ENCODE data around the gene TMEM91. TPM values are rescaled to one million over a fixed set of nuclear protein-coding genes. Genes with fewer than 3 reads are reported as not detected.

TMEM91 gene
- total RNA-seq = 3.7 and 5.1 TPM in 2 replicates

GRCh38 chr19:41376241-41376997 is at the start of gene TMEM91:
Gene TMEM91, plus strand, starts transcription at chr19:41376533. Its CDS starts 1,777 bp downstream, at chr19:41378310.

GRCh38 chr19:41353466-41354342 is 22.6 kb upstream of the TMEM91 start, which contains the start of gene TGFB1:
Gene TGFB1, minus strand, starts transcription at chr19:41353922. Its CDS starts 878 bp downstream, at chr19:41353044.

DNA sequence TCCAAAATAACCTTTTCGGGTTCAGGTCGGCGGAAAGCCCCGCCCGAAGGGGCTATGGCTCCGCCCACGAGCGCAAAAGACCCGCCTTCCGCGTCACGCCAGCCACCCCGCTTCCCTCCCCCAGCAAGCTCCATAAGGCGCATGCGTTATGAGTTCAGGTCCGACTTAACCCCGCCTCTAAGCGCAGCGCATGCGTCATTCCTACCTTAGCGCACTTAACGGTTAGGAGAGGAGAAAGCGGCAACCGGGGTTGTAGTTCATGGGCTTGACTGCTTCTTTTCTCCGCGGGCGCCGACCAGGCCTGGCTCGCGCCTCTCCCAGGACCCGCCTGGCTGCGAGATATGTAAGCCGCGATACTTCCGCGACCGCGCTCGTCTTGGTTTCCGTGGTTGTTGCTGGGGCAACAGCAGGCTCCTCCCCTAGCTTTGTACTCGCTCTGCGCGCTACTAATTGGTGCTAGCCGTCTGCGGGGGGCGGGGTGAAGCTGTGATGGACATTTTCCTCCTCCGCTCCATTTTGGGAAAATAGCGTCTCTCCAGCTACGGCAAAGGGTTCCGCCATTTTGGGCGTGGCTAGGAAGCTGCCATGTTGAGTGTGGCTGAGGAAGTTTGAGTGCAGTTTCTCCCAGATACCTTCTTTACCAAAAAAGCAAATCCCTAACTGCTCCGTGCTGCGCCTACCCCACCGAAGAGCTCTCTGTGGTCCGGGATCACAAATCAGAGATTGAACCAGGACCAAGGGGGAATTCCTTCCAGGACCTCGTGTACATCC is 12.4 kb upstream of the TMEM91 start, which contains the start of gene B9D2:
Gene B9D2, minus strand, starts transcription at position 397 of the 771 bp plus-strand sequence. CDS start 630 bp downstream, outside the sequence.

GRCh38 chr19:41397086-41398049 is 21.0 kb downstream of the TMEM91 start, which contains the start of the genes BCKDHA and EXOSC5:
Gene BCKDHA, plus strand, starts transcription at chr19:41397818. Its CDS starts 10 bp downstream, at chr19:41397828.
Gene EXOSC5, minus strand, starts transcription at chr19:41397359. Its CDS starts 31 bp downstream, at chr19:41397328.

GRCh38 chr19:41426952-41427646 is 50.8 kb downstream of the TMEM91 start, which contains the start of gene B3GNT8:
Gene B3GNT8, minus strand, starts transcription at chr19:41427374. Its CDS starts 596 bp downstream, at chr19:41426778.

Other genes starting within 250 kb of the TMEM91 start
- gene CYP2S1, start 183.3 kb upstream of the TMEM91 start, total RNA-seq = not detected in 2 replicates
- 361 and 371 TPM in 2 replicates for gene AXL, start 157.3 kb upstream of the TMEM91 start, total RNA-seq
- gene HNRNPUL1, start 112.2 kb upstream of the TMEM91 start, total RNA-seq = 117 and 128 TPM in 2 replicates
- gene CCDC97, start 66.4 kb upstream of the TMEM91 start, total RNA-seq = 15.8 and 20.3 TPM in 2 replicates
- gene TGFB1, start 22.6 kb upstream of the TMEM91 start, total RNA-seq = 16.2 and 17.5 TPM in 2 replicates
- gene B9D2, start 12.4 kb upstream of the TMEM91 start, total RNA-seq = 2.9 and 4.9 TPM in 2 replicates
- gene EXOSC5, start 20.8 kb downstream of the TMEM91 start, total RNA-seq = 6.8 and 7.4 TPM in 2 replicates
- gene BCKDHA, start 21.3 kb downstream of the TMEM91 start, total RNA-seq = 24.5 and 26.4 TPM in 2 replicates
- 5.8 TPM in 2 replicates for gene B3GNT8, start 50.8 kb downstream of the TMEM91 start, total RNA-seq
- gene DMAC2, start 63.4 kb downstream of the TMEM91 start, total RNA-seq = 35.3 and 36.3 TPM in 2 replicates
- gene ERICH4, start 66.6 kb downstream of the TMEM91 start, total RNA-seq = not detected in 2 replicates
- not detected in 2 replicates for gene CEACAM21, start 199.6 kb downstream of the TMEM91 start, total RNA-seq